ENCODE results near the gene PML.
A peak's percentile ranks its signal among the peaks of the same experiment; 100 is the strongest.

Gene PML

DNA sequence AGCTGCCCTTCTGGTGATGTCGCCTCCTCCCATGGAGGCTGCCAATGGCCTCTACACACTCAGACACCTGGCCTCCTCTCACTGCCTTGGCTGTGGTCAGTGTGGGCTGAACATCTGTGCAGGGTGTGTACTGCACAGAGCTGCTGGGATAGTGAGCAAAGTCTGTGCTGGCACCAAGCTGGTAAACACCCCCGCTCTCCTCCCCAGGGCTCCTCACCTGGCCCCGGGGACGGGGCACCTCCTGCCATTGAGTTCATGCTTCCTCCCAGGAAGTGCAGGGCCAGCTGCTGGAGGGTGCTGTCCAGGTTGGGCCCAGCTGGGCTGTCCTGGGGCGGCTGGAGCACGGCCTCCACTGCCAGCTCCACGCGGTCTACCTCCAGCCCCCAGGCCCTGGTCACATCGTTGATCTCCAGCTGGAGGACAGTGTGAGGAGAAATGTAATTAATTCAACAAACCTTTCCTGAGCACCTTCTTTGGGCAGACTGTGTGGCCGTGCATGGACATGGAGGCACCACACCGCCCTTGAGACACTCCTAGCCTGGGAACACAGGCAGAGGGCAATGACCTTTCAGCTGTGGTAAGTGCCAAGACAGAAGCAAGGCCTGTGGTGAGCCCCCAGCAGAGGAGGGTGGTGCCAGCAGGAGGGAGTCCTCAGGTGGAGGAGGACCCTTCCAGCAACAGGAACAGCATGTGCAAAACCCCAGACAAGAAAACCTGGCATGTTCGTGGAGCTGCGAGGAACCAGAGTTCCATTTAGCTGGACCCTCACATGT lies 9.2 kb upstream of the PML start:
- no peak for DNase-seq (ENCODE audit: low read depth)

DNA sequence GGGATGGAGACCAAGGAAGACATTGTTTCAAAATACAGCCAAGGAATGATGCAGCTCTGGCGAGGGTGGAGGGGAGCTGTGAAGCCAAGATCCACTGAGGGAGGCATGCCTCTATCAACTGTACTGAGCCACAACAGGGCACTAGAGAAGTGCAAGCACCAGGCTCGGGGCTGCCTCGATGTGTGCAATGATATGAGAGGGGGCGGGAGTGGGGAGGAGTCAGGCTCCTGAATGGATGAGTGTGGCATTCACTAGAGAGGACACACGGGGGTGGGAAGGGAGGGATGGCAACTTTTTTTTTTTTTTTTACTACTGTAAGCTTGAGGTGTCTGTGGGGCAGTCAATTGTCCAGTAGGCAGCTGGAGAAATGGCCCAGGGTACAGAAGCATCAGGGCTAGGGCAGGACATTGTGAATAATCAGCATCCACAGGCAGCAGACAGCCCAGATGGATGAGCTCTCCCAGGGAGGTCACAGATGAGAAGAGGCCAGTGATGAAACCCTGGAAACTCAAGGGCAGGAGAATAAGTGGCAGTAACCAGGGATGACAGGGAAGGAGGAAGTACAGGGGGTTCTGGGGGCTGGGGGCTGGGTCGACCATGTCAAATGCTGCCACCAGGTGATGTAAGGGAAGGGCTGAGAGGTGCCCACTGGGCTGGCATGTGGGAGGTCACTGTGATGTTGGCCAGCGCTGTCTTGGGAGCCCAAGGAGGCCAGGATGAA lies 8.3 kb upstream of the PML start:
- DNase-seq (ENCODE audit: low read depth), result no peak

DNA sequence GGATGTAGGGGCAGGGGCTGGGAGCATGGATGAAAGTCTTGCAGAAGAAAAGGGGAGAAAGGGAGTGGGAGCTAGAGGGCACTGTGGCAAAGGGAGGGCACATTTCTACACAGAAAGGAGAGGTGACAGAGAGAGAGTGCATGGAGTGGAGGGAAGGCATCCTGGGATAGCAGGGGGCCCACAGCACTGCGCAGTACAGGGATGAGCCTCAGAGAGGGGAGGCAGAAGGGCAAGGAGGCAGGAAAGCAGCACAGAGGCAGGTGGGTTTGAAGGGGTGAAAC lies 7.8 kb upstream of the PML start:
- DNase-seq (ENCODE audit: low read depth), result no peak

DNA sequence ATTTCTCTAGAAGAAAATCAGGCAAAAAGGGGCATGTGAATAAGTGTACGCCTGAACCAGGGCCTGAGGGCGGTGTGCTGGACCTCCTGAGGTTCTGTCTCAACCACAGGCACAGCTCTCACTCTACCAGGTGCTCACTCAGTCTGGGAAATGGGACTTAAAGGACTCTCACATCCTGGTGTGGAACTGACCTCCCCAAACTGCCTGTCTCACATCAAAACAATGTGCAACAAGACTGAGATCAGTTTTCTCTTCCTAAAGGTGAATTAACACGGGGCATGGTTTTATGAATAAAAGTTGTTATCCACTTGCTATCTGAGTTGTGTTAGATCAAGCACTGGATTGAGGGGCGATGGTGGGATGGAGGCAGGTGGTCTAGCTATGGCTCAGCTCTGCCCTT lies 7.3 kb upstream of the PML start:
- DNase-seq (ENCODE audit: low read depth), result no peak

DNA sequence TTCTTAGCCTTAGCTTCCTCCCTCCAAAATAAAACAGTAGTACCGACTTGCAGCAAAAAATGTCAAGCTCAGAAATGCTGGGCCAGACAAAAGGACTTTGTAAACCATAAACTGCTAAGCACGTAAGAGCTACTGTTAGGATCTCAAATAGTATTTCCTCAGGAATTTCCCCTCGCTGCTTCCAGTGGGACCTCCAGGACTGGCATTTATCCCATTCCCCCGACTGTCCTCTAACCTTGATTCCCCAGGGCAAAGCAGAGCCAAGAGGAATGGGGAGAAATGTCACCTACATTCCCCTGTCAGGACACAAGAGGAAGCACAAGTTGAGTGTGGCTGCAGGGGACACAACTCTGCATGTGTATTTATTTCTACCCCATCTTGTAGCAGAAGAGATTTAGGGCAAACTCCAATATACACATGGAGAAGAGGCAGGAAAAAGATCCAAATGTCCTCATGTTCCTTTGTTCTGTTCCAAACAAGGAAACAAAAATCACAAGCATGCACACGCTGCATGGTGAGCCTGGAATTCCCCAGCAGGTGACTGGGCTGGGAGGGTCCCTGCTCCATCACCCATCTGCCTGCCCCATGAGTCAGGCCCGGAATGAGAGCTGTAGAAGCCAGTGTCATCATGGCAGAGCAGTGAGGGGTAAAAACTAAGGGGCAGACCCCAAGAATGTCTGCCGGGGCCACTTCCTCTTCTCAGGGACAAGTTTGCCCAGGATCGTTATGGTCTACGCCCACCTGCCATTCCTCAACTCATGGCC lies 6.7 kb upstream of the PML start:
- no peak for DNase-seq (ENCODE audit: low read depth)

DNA sequence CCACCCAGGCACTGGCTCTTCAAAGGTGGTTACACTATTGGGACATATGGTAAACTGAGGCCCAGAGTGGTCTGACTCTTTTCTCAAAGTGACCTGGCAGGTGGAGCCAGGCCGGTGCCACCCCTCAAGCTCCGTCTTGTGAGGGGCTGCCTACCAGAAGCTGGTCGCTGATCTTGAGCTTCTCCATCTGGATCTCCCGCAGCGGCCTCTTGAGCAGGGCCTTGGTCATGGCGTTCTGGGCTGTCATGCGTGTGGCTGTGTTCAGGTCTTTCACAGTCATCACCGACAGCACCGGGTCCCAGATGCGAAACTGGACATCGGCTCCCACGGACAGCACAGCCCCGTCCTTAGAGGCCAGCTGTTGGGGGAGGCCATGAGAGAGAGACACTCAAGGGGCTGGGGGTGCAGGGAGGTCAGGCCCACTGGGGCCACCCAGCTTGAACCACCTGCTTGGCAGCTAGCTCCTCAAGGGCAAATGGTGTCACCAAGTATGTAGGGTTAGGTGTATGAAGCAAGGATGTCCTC lies 6.0 kb upstream of the PML start:
- DNase-seq (ENCODE audit: low read depth), result no peak

DNA sequence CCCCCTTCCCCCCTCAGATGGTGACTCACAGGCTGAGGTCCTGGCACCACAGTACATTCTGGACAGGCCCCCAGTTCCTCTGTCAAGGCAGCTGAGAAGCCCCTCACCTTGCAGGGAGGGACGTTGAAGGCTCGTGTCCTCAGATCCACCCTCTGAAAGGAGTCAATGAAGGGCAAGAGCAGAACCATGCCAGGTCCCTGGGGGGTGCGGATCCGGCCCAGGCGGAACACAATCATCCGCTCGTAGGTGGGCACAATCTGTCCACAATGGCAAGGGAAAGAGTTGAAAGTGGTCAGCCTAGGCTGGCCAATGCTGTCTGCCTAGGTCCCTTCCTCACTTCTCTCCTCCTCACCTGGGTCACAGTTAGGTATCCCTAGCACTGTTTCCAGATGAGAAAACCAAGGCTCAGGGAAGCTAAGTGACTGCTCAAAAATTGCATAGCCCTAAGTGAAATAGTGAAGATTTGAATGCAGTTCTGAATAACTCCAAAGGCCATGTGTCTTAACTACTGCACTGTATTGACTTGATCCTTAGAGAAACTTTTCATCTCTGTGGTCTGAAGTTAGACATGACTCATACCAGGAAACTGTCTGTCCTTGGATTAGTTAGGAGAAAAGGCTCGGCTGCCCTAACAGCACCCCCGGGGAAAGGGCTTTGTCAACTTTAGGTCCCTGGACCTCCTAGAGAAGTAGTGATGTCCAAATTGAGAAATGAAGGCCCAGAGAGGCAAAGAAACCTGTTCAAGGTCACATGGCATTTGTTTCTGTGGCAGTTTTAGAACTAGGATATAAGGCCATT lies 5.3 kb upstream of the PML start:
- peak; percentile 64 for DNase-seq (ENCODE audit: low read depth)

DNA sequence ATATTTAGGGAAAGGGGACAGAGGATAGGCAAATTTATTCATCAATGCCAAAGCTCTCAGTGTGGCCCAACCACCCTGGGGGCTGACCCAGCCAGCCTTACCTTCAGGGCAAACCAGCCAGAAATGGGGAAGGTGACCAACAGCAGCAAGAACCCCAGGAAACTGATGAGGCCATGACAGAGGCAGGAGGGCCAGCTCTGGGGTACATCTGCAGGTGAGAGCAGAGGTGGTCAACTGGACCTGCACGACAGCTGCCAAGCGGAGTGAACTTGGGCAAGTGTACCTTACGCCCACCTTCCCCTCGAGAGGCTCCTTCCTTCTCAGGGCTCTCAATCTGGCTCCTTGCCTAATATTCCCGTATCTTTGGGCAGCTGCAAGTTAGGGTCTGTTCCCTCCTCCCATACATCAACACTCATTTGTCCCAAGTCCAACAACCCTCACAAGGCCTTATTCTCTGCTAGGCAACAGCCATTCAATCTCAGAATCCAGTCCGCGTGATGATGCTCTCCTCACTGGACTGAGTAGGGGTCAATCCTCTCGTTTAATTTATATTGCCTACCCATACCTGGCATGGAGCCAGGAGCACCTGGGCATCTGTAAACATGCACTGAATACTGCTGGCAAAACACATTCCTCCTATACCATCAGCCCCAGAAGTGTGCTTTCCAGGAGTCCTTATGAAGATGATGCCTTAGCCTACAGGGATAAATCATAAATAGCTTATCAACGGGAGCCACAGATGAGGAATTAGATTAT lies 4.1 kb upstream of the PML start:
- DNase-seq (ENCODE audit: low read depth), result no peak

DNA sequence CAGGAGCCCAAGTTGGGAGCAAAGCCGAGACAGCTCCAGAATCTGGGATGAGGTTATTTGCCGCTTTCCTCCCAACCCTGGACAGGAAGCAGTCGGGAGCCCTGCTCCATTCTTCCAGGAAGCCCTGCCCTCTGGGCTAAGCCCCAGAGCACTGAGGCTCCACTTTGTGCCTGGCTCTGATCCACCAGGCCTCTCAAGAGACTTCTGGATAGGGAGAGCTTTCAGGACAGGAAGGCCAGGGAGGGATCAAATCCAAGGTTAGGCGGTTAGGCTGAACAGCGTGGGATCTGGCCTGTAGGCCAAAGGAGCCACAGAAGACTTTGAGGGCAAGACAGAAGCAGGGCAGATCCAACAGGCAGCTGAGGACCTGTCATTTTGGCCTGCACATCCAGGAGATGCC lies 3.3 kb upstream of the PML start:
- DNase-seq (ENCODE audit: low read depth), result no peak

DNA sequence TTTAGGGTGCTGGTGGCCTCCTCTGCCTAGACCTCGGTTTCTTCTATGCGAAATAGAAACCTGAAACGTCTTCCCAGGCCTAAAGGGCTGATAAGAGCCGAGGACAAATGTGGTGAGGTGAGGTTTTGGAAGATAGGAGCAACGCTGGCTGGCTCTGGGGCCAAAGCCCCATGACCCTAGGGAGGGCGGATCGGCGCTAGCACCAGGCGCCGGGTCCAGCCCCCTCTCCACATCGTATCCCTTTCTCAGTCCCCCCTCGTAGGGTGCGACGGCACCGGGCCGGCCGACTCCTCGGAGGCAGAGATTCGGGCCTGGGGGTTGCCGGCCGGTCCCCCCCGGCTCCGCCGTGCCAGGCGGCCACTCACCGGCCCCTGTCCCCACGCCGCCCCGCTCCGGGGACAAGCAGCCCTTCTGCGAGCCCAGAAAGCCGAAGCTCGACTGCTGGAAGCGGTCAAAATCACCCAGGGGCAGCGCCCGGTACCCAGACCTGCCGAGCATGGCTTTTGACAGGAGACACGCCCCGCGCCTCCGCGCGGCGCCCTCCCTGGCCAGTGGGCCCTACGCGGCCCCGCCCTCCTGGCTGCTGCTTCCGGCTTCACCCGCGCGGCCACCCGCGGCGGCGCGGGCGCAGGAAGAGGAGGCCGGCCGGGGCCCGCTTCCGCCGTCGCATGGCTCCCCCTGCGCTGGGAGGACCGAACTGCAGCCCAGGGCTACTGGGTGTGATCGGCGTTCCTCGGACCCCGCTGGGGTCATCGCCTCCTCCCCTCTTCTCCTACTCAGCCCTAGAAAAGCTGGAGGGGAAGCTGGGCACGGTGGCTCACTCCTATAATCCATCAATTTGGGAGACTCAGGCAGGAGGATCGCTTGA lies 2.6 kb upstream of the PML start, which contains the start of gene STOML1:
Gene STOML1, minus strand, starts transcription at position 570 of the 868 bp plus-strand sequence. Its CDS starts 72 bp downstream, at position 498.
- peak; percentile 74 for DNase-seq (ENCODE audit: low read depth)

DNA sequence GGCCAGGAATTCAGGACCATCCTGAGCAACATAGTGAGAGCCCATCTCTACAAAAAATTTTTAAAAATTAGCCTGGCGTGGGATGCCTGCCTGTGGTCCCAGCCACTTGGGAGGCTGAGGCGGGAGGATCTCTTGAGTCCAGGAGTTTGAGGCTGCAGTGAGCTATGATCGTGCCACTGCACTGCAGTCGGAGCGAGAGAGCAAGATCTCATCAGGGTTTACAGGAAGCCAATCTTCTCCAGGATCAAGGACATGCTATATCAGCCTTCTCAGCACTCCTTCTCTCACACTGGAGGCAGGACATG lies 2.0 kb upstream of the PML start:
- DNase-seq (ENCODE audit: low read depth), result no peak

DNA sequence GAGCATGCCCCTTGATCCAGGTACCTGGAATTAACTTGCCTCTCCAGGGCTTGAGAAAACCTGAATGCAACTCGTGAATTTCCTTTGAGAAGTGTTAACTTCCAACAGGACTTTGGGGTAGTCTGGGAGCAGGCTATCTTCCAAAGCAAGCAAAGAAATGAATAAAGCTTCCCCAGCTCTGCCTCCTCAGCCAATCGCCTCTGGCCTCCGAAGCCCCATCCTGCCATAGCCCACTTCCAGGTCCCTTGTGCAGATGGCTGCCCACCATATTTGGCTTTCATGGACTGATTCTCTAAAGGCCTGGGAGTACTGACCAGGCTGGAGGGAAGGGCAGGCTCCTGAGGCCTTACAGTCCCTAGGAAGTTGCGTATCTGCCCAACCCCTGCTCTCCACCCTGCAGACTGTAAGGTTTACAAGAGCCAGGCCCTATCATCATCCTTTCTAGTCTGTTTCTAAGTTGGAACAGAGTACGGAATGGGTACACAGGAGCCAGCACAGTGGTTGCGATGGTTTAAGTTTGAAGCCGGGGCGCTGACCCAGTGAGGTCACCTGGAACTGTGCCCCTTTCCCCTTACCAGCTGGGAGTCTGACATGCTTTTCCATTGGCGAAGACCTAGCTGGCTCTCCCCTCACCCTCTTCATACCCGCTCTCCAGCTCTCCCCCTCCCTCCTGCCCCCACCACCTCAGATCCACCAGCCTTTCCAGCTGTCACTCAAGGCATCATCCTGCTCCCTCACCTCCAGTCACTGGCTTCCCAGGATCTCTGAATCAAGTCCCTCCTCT lies 1.1 kb upstream of the PML start:
- no peak for DNase-seq (ENCODE audit: low read depth)

DNA sequence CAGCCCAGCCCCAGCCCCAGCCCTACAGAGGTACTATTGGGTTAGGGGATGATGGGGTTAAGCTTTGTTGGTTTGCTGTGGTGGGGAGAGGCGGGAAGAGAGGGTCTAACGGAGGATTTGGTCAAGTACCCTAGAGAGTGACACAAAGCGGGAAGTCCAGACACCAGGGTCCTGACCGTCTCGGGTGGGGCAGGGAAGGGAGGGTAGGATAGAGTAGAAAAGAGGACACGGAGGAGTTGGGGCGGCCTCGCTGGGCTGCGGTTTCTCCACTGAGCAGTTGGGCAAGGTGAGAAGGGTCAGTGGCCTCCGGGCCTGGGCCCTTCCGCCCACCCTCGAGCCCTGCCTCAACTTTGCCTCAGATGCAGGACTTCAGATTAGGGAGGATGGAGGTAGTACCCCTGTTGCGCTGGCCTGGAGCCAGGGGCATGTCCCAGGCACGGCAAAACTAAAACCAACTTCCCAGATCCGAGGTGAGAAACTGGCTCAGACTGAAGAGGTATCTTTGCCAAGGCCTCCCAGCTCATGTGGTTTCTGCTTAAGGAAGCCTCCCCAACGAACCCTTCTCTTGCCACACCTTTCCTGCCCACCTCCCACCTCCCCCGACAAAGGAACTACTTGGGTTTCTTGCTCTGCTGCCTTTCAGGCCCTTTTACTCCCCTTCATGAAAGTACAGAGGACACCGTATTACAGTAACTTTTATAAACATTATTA lies 551 bp downstream of the PML start:
- no peak for DNase-seq (ENCODE audit: low read depth)

DNA sequence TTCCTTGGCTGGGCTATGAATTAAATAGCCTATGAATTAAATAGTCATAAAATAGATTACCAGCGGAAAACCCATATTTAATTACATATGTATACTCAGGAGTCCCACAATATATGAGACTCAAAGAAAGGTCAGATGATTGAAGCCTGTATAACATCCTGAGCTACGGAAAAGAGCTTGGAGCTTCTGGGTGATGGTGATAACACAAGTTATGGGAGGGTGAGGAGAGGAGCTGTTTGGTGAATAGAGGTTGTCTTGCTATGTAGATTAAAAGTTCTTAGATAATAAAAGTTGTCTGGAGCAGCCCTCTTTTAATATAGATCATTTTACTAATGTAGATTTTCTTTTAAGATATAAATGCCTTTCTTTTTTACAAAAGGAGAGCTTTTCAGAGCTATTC lies 1.8 kb downstream of the PML start:
- no peak for DNase-seq (ENCODE audit: low read depth)

DNA sequence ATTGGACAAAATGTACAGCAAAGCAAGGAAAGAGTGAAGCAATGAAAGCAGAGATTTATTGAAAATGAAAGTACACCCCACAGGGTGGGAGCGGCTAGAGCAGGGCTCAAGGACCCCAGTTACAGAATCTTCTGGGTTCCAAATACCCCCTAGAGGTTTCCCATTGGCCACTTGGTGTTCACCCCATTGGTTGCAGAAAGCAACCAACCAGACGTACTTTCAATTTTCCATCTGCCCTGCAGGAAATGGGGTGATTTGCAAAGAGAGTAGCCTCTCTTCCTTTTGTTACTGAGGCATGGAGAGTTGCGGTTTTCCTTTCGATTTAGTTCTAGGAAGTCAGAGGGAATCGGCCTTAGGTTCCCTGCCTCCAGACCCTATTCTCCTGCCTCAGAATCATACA lies 2.4 kb downstream of the PML start:
- no peak for DNase-seq (ENCODE audit: low read depth)

DNA sequence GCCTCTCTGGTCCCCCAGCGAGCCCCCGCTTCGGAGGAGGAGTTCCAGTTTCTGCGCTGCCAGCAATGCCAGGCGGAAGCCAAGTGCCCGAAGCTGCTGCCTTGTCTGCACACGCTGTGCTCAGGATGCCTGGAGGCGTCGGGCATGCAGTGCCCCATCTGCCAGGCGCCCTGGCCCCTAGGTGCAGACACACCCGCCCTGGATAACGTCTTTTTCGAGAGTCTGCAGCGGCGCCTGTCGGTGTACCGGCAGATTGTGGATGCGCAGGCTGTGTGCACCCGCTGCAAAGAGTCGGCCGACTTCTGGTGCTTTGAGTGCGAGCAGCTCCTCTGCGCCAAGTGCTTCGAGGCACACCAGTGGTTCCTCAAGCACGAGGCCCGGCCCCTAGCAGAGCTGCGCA lies 3.5 kb downstream of the PML start:
- no peak for DNase-seq (ENCODE audit: low read depth)

DNA sequence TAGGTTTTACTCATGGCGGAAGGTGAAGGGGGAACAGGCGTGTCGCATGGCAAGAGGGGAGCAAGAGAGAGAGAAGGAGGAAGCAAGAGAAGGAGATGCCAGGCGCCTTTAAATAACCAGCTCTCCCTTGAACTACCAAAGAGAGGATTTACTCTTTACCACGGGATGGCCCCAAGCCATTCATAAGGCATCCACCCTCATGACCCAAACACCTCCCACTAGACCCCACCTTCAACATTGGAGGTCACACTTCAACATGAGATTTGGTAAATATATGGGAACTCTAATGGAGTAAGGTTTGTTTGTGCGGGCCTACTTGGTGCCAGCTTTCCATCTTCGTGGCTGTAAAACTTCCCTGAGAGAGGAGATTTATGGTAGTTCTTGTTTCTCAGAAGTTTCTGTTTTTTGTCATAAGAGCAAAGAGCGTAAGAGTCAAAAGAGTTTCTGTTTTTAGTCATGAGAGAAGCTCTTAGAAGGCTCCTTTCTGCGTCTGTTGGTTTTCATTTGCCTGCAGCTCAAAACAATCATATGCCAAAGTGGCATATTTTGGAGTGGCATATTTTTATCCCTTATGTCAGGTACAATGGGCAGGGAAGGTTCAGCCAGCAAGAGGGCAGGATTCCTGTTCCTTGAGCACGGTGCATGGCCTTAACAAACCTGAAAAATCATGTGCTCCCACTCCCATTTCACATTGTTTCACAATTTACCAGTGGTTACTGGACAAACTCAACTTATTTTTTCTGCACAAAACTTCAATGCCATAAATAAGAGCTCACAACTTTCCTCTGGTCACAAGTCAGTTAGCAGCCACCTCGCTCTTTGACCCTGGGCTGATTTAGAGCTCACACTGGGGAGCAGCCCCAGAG lies 12.5 kb downstream of the PML start:
- DNase-seq (ENCODE audit: low read depth), result no peak

DNA sequence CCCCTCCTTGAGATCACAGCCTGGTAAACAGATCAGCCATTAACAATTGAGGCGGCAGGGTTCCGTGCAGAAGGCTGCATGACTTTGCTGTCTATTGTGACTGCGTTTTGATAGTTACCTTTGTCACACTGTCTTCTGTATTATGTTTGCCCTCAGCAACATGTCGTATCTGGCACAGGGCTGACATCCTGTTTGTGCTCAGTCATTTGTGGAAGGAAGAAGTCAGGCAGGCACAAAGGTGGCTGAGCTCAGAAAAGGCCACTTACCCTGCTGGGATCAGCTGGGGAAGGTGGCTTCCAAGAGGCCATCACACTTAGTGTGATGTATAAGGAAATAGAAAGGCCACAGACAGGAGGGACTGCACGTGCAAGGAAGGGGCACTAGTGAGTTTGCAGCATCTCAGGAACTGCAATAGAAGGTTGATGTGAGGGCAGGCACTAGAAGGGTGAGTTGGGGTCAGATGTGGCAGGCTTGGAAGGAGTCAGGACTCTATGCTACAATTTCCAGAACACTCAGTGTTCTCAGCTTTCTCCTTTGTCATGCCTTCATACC lies 13.4 kb downstream of the PML start:
- DNase-seq (ENCODE audit: low read depth), result no peak

All from HS-27A (cell line).